Transverse colon (tissue), 4 donors: ENCODE results near the gene DUOXA1.
"Not testable (repeated sequence)": the region's sequence is repeated elsewhere in the genome, so short reads cannot be mapped to it uniquely, and the experiment has no call there.

Experiments used
- CTCF ChIP-seq, 5 experiments: fragments of 200-600 bp in 3 of 5; fragments of 450-650 bp in 2 of 5; sonication (generic) in 3 of 5; IDR thresholded peaks; 1 replicate in 2 of 5; 2 replicates in 3 of 5; pipeline ENCODE4 v1.5.1; 2016 to 2017; ENCODE audit warnings: antibody characterized with exemption in 5 of 5, inconsistent platforms in 3 of 5, mild to moderate bottlenecking in 2 of 5, moderate library complexity in 1 of 5
- POLR2A ChIP-seq: fragments of 450-650 bp; IDR thresholded peaks from one replicate; pipeline ENCODE4 v1.6.1; 2016; ENCODE audit warnings: antibody characterized with exemption, mild to moderate bottlenecking, moderate library complexity
- POLR2AphosphoS5 ChIP-seq, 3 donors: sonication (generic); formaldehyde crosslinking; IDR thresholded peaks; one replicate each; pipeline ENCODE4 v1.6.1; 2016; ENCODE audit warnings: antibody characterized with exemption in 3 of 3

- TF ChIP-seq POLR2A; CTCF (IDR thresholded peaks at IDR 0.05); POLR2AphosphoS5 (IDR thresholded peaks at IDR 0.05): not testable (repeated sequence)
Measured at GRCh38 chr15:45104170-45104569, 25.5 kb downstream of the DUOXA1 start.
